ENCODE results near the gene PTBP1. TPM values are rescaled to one million over a fixed set of nuclear protein-coding genes. Genes with fewer than 3 reads are reported as not detected.

The PTBP1 gene
- total and polyA plus RNA-seq, 9 of the 15 experiments (the other 6 are each of a cell fraction or from before 2014, with no cell fraction given) = 14.0 to 759 (median 234) TPM

GRCh38 chr19:823565-824121 is 26.4 kb downstream of the PTBP1 start:
- Histone ChIP-seq H3K9me3 (replicated peaks; ENCODE audit: control insufficient read depth, insufficient read depth, low read depth, low read length) (no peaks in the 10 kb centered on the region), H2AFZ (ENCODE audit: low read depth, low read length) (peak overlapping the region; percentile 68; the same call in 1 of the 2 replicates), H3K36me3 (ENCODE audit: control insufficient read depth, insufficient read depth, low read length) (no peaks in the 10 kb centered on the region), H3K27ac (ENCODE audit: extremely low read depth, low read depth, low read length) (peak overlapping the region; percentile 83), H3K4me1 (replicated peaks in 1 of 2; ENCODE audit: control insufficient read depth in 2 of 2, insufficient read depth in 2 of 2, low read length in 2 of 2) (peaks cover 15 to 68% of the 10 kb centered on the region in 2 experiments), H3K79me2 (ENCODE audit: control insufficient read depth, insufficient read depth, low read length) (peaks cover 22% of the 10 kb centered on the region; the same call in 2 of the 3 replicates), H3K27me3 (ENCODE audit: control insufficient read depth in 2 of 2, insufficient read depth in 2 of 2, low read length in 2 of 2) (no peaks in the 10 kb centered on the region), H3K4me3 (peak overlapping the region; percentile 34), H3K9me1 (ENCODE audit: control insufficient read depth, insufficient read depth, low read length) (no peaks in the 10 kb centered on the region), H3K9ac (ENCODE audit: insufficient read depth in 1 of 2, low read depth in 2 of 2, low read length in 2 of 2) (peak overlapping the region; percentile 64 to 91), H3K4me2 (ENCODE audit: insufficient read depth, low read length) (peak overlapping the region; percentile 71), H4K20me1 (replicated peaks; ENCODE audit: control insufficient read depth, insufficient read depth, low read length) (no peaks in the 10 kb centered on the region)
- FAIRE-seq = peak; percentile 96
- in situ Hi-C loops (cut with MboI) (no loop called here), intact Hi-C loops (cut with micrococcal nuclease) (no loop called here)
- BruUV-seq (replicated peaks) = TSS peak; percentile 68
- ChIA-PET POLR2A (interaction anchor here (0.6 to 2.4 kb wide), 4 partner anchors 8 to 281 kb away, joined by 3 to 9 read pairs (median 4); no protein-coding TSS in a partner anchor), CTCF (ENCODE audit: low intra/inter-chr PET ratio) (no interaction called here)
- ATAC-seq = peak; percentile 78
- DNase-seq (ENCODE audit: extremely low read depth in 1 of 4, low spot score in 3 of 4) = peak; percentile 61 to 75 (median 68)
- WGBS (ENCODE audit: insufficient coverage, low coverage, missing lambda C conversion rate) = 3% methylated on average over 12 of the region's 12 CpGs
- TF ChIP-seq MEF2D (tag; conservative IDR thresholded peaks at IDR 0.05; ENCODE audit: low read depth) = 0 out of 2 replicates have a peak, but pooled peaks have one; percentile 23
- TF ChIP-seq KLF10 (CRISPR knock-in tag; IDR thresholded peaks at IDR 0.05) = no peak
- TF ChIP-seq TCF7L2 (IDR thresholded peaks at IDR 0.05; ENCODE audit: low read depth, low read length) = no peak
- TF ChIP-seq NCOR1 (IDR thresholded peaks at IDR 0.05) = peak; percentile 47; the same call in 1 of the 2 replicates
- no peak for TF ChIP-seq DDX20 (tag; IDR thresholded peaks at IDR 0.05; ENCODE audit: low read depth)
- TF ChIP-seq, protein P1, sequence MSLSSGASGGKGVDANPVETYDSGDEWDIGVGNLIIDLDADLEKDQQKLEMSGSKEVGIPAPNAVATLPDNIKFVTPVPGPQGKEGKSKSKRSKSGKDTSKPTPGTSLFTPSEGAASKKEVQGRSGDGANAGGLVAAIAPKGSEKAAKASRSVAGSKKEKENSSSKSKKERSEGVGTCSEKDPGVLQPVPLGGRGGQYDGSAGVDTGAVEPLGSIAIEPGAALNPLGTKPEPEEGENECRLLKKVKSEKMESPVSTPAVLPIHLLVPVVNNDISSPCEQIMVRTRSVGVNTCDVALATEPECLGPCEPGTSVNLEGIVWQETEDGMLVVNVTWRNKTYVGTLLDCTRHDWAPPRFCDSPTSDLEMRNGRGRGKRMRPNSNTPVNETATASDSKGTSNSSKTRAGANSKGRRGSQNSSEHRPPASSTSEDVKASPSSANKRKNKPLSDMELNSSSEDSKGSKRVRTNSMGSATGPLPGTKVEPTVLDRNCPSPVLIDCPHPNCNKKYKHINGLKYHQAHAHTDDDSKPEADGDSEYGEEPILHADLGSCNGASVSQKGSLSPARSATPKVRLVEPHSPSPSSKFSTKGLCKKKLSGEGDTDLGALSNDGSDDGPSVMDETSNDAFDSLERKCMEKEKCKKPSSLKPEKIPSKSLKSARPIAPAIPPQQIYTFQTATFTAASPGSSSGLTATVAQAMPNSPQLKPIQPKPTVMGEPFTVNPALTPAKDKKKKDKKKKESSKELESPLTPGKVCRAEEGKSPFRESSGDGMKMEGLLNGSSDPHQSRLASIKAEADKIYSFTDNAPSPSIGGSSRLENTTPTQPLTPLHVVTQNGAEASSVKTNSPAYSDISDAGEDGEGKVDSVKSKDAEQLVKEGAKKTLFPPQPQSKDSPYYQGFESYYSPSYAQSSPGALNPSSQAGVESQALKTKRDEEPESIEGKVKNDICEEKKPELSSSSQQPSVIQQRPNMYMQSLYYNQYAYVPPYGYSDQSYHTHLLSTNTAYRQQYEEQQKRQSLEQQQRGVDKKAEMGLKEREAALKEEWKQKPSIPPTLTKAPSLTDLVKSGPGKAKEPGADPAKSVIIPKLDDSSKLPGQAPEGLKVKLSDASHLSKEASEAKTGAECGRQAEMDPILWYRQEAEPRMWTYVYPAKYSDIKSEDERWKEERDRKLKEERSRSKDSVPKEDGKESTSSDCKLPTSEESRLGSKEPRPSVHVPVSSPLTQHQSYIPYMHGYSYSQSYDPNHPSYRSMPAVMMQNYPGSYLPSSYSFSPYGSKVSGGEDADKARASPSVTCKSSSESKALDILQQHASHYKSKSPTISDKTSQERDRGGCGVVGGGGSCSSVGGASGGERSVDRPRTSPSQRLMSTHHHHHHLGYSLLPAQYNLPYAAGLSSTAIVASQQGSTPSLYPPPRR (CRISPR knock-in tag; IDR thresholded peaks at IDR 0.05; ENCODE audit: borderline replicate concordance) = no peak
- TF ChIP-seq ZBTB1 (CRISPR knock-in tag; IDR thresholded peaks at IDR 0.05; ENCODE audit: borderline replicate concordance, low read depth) = no peak
- peak; percentile 46 for TF ChIP-seq KDM5B (IDR thresholded peaks at IDR 0.05; ENCODE audit: insufficient replicate concordance, low read depth, low read length)
- TF ChIP-seq ZNF12 (CRISPR knock-in tag; IDR thresholded peaks at IDR 0.05) = no peak; the same call in 1 of the 2 replicates
- TF ChIP-seq NR4A1 (CRISPR knock-in tag; IDR thresholded peaks at IDR 0.05) = no peak
- TF ChIP-seq NR4A1 (tag; IDR thresholded peaks at IDR 0.05) = peak; percentile 21; the same call in 1 of the 2 replicates
- peak in 1 of 3 experiments; percentile 50; a peak in 1 of 6 replicates for TF ChIP-seq ZBTB11 (CRISPR knock-in tag; IDR thresholded peaks at IDR 0.05)
- no peak for TF ChIP-seq ESRRB (CRISPR knock-in tag; IDR thresholded peaks at IDR 0.05; ENCODE audit: borderline replicate concordance)

Data from K562 (cell line).